NT2/D1 (cell line): ENCODE results near the gene VANGL1.

ENCODE experiments used
- SUZ12 ChIP-seq: IDR thresholded peaks from 2 replicates; pipeline ENCODE4 v1.6.1; 2011; ENCODE audit not compliant: insufficient read length, insufficient read depth; ENCODE audit errors: extremely low read depth
- YY1 ChIP-seq: IDR thresholded peaks from 2 replicates; pipeline ENCODE4 v1.6.1; 2011; ENCODE audit not compliant: insufficient read length, insufficient read depth
- ZNF274 ChIP-seq: IDR thresholded peaks from 2 replicates; pipeline ENCODE4 v1.6.1; 2011; ENCODE audit warnings: mild to moderate bottlenecking, low read depth, low read length

DNA sequence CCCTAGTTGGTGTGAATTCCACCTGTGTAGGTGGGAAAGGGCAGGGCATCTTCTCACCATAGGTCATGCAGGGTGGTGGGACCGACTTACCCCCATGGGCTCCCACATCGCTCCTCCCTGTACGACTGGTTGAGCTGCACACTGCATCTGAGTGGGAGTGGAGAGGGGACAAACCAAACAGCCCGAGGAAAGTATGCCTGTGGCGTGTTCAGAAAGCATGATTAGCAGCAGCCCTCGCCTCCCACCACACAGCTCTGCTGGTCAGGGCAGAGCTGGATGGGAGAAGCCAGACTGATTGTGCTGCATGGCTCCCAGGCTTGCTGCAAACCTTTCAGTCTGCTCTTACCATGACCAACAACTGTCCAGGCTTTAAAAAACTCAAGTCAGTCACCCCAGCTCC lies 24.4 kb downstream of the VANGL1 start:
- TF ChIP-seq YY1: no peak
- no peak for TF ChIP-seq ZNF274
- TF ChIP-seq SUZ12: no peak
